WERI-Rb-1 (cell line): ENCODE results near the gene KRT4.

Experiments used
- DNase-seq: peaks from one replicate; pipeline ENCODE4 v3.0.0-alpha.2; 2020
- H3K27ac ChIP-seq: fragments of 250-450 bp; sonication (Bioruptor Pico); 2 replicates; pipeline ENCODE4 v1.5.1; 2020; ENCODE audit warnings: mild to moderate bottlenecking, moderate library complexity
- H3K27me3 ChIP-seq: fragments of 250-450 bp; sonication (Bioruptor Pico); 2 replicates; pipeline ENCODE4 v1.5.1; 2021; ENCODE audit warnings: mild to moderate bottlenecking, low read depth, moderate library complexity; ENCODE audit not compliant: insufficient read depth, severe bottlenecking
- H3K36me3 ChIP-seq: fragments of 250-450 bp; sonication (Bioruptor Pico); 2 replicates; pipeline ENCODE4 v1.5.1; 2020; ENCODE audit warnings: mild to moderate bottlenecking, moderate library complexity
- H3K4me3 ChIP-seq: 2 replicates; pipeline ENCODE4 v1.5.1; 2011; ENCODE audit warnings: low read depth, mild to moderate bottlenecking, control low read depth, low read length
- H3K9me3 ChIP-seq: fragments of 250-450 bp; sonication (Bioruptor Pico); 2 replicates; pipeline ENCODE4 v1.5.1; 2021; ENCODE audit warnings: mild to moderate bottlenecking, moderate library complexity; ENCODE audit not compliant: severe bottlenecking
- CTCF ChIP-seq: IDR thresholded peaks from 2 replicates; pipeline ENCODE4 v1.5.1; 2011; ENCODE audit warnings: low read depth, mild to moderate bottlenecking, control low read depth, inconsistent platforms, low read length

KRT4 gene

GRCh38 chr12:52835271-52836041 is 21.5 kb upstream of the KRT4 start:
- no peak overlapping the region for H3K27ac ChIP-seq
- peaks cover 96% of the 10 kb centered on the region for H3K27me3 ChIP-seq
- no peak for TF ChIP-seq CTCF
- H3K4me3 ChIP-seq, result no peak overlapping the region
- H3K9me3 ChIP-seq, result no peaks in the 10 kb centered on the region
- no peaks in the 10 kb centered on the region for H3K36me3 ChIP-seq
- DNase-seq, result no peak

GRCh38 chr12:52834727-52835001 is 20.7 kb upstream of the KRT4 start:
- no peaks in the 10 kb centered on the region for H3K9me3 ChIP-seq
- H3K4me3 ChIP-seq, result no peak overlapping the region
- no peak for TF ChIP-seq CTCF
- no peak overlapping the region for H3K27ac ChIP-seq
- H3K36me3 ChIP-seq, result no peaks in the 10 kb centered on the region
- H3K27me3 ChIP-seq, result peaks cover 96% of the 10 kb centered on the region
- DNase-seq, result no peak

- Histone ChIP-seq H3K4me3 (no peak within 1 kb of the TSS), H3K36me3 (no peaks in the 10 kb centered on the region), H3K9me3 (no peaks in the 10 kb centered on the region), H3K27ac (no peak within 1 kb of the TSS), H3K27me3 (peaks cover 96% of the 10 kb centered on the region)
- no peak for DNase-seq
- no peak for TF ChIP-seq CTCF
Measured at GRCh38 chr12:52833922-52834726, 20.2 kb upstream of the KRT4 start, which contains the start of gene KRT79. Gene KRT79, minus strand, starts transcription at chr12:52834311. Its CDS starts 51 bp downstream, at chr12:52834260.

- H3K4me3 ChIP-seq, result no peak overlapping the region
- H3K36me3 ChIP-seq, result no peaks in the 10 kb centered on the region
- H3K27me3 ChIP-seq, result peaks cover 96% of the 10 kb centered on the region
- no peak overlapping the region for H3K27ac ChIP-seq
- no peak for DNase-seq
- no peak for TF ChIP-seq CTCF
- no peaks in the 10 kb centered on the region for H3K9me3 ChIP-seq
Measured at GRCh38 chr12:52832985-52833905, 19.3 kb upstream of the KRT4 start.

GRCh38 chr12:52832451-52832850 is 18.5 kb upstream of the KRT4 start:
- Histone ChIP-seq H3K4me3 (no peak overlapping the region), H3K9me3 (no peaks in the 10 kb centered on the region), H3K27me3 (peaks cover 93% of the 10 kb centered on the region), H3K36me3 (no peaks in the 10 kb centered on the region), H3K27ac (no peak overlapping the region)
- DNase-seq, result no peak
- TF ChIP-seq CTCF, result no peak
